ENCODE data around the gene DBNDD1.

DNA sequence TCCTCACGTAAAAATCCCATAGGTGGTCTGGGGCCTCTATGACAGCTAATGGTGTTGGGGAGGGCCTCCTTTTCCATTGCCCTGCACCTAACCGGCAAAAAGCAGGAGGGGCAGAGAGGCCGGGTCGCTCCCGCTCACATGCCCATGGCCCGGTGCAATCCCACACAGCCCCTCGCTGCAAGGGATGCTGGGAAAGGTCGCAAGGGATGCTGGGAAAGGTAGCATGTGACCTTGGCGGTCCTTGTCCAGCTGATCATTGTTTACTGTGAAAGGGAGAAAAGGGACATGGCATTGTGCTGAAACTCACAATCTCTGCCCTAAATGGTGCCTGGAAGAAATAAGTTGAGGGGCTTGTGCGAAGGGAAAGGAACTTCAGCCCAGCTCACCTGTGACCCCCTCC lies 60.7 kb downstream of the DBNDD1 start:
- TF ChIP-seq, protein P1, sequence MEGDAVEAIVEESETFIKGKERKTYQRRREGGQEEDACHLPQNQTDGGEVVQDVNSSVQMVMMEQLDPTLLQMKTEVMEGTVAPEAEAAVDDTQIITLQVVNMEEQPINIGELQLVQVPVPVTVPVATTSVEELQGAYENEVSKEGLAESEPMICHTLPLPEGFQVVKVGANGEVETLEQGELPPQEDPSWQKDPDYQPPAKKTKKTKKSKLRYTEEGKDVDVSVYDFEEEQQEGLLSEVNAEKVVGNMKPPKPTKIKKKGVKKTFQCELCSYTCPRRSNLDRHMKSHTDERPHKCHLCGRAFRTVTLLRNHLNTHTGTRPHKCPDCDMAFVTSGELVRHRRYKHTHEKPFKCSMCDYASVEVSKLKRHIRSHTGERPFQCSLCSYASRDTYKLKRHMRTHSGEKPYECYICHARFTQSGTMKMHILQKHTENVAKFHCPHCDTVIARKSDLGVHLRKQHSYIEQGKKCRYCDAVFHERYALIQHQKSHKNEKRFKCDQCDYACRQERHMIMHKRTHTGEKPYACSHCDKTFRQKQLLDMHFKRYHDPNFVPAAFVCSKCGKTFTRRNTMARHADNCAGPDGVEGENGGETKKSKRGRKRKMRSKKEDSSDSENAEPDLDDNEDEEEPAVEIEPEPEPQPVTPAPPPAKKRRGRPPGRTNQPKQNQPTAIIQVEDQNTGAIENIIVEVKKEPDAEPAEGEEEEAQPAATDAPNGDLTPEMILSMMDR (conservative IDR thresholded peaks at IDR 0.05; ENCODE audit: low read depth in 2 of 2): no peak
- TF ChIP-seq POLR2AphosphoS5 (IDR thresholded peaks at IDR 0.05; ENCODE audit: low read depth) (no peak), CREB1 (CRISPR knock-in tag; IDR thresholded peaks at IDR 0.05; ENCODE audit: low read depth) (no peak), ETS1 (IDR thresholded peaks at IDR 0.05) (no peak), EZH2 (IDR thresholded peaks at IDR 0.05; ENCODE audit: low read depth, unreplicated experiment) (no peak), ZNF114 (CRISPR knock-in tag; IDR thresholded peaks at IDR 0.05) (no peak), EZH2phosphoT487 (IDR thresholded peaks at IDR 0.05; ENCODE audit: unreplicated experiment) (no peak), JUNB (IDR thresholded peaks at IDR 0.05; ENCODE audit: unreplicated experiment) (no peak)
- TF ChIP-seq, protein P2, sequence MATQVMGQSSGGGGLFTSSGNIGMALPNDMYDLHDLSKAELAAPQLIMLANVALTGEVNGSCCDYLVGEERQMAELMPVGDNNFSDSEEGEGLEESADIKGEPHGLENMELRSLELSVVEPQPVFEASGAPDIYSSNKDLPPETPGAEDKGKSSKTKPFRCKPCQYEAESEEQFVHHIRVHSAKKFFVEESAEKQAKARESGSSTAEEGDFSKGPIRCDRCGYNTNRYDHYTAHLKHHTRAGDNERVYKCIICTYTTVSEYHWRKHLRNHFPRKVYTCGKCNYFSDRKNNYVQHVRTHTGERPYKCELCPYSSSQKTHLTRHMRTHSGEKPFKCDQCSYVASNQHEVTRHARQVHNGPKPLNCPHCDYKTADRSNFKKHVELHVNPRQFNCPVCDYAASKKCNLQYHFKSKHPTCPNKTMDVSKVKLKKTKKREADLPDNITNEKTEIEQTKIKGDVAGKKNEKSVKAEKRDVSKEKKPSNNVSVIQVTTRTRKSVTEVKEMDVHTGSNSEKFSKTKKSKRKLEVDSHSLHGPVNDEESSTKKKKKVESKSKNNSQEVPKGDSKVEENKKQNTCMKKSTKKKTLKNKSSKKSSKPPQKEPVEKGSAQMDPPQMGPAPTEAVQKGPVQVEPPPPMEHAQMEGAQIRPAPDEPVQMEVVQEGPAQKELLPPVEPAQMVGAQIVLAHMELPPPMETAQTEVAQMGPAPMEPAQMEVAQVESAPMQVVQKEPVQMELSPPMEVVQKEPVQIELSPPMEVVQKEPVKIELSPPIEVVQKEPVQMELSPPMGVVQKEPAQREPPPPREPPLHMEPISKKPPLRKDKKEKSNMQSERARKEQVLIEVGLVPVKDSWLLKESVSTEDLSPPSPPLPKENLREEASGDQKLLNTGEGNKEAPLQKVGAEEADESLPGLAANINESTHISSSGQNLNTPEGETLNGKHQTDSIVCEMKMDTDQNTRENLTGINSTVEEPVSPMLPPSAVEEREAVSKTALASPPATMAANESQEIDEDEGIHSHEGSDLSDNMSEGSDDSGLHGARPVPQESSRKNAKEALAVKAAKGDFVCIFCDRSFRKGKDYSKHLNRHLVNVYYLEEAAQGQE (IDR thresholded peaks at IDR 0.05; ENCODE audit: unreplicated experiment): no peak
